HG02678 (cell line): Measurements from ENCODE around the gene MPZL1.
A peak's percentile ranks its signal among the peaks of the same experiment; 100 is the strongest.
"Not testable (repeated sequence)": the region's sequence is repeated elsewhere in the genome, so short reads cannot be mapped to it uniquely, and the experiment has no call there.

ENCODE experiments used
- ATAC-seq: cut with Tn5 transposase; IDR thresholded peaks from one replicate; pipeline ENCODE4 v1.9.1; 2021; ENCODE audit warnings: mild to moderate bottlenecking, moderate library complexity; ENCODE audit not compliant: unreplicated experiment

MPZL1 gene

DNA sequence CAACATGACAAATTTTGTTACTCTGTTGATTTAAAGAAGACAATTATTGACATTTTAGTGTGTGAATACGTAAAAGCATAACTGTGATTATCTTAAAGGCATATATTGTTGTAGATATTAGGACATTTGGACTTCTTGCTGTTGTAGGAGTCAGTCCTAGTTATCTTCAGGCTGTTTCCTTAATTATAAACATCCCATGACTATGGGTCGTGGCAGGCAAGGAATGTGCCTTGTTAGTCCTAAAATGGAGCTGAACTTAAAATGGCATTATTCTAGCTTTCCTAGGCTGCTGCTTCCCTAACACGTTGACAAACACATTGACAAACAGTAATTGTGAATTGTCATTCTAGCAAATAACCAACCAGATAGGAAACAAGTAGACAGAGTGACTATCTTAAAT, 4.4 kb upstream of the MPZL1 start:
- no peak for ATAC-seq

DNA sequence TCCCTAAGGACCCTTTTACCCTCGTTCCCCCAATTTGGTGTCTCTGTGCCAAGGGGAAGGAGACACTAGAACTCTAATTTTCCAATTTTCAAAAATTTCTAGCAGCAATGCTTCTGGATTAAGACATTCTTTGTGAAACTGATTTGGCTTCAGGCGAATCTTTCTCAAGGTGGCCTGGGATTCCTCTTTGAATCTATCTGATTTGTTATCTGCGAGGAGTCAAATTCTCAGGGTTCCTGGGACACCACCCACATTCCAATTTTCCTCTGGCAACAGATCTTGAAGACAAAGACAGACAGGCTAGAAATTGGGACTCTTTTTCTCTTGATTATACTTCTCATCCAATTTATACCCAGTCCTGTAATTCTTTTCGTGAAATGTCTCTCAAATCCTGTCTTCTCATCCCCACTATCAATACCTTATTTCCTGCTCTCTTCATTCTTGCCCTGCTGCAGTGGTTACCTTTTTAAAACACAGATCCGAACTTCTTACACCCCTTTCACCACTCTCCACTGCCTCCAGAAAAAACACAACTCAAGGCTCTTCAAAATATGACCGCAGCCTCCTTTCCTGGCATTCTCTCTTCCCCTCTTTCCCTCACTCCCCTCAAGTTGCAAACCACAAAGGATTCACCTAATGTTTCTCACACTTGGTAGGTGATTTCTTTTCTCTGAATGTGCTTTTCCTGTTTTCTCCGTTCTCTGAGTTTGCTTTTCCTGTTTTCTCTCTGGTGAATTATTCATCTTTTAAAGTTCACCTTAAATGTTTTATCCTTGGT, 2.7 kb upstream of the MPZL1 start:
- no peak for ATAC-seq

- not testable (repeated sequence) for ATAC-seq
Measured at GRCh38 chr1:167719715-167720421, 1.9 kb upstream of the MPZL1 start.

GRCh38 chr1:167720965-167721616, 691 bp upstream of the MPZL1 start:
- no peak for ATAC-seq

- ATAC-seq, result peak; percentile 29
Measured at GRCh38 chr1:167722152-167722869, 529 bp downstream of the MPZL1 start.

GRCh38 chr1:167722870-167723251, 1.1 kb downstream of the MPZL1 start:
- ATAC-seq, result no peak

- no peak for ATAC-seq
Measured at GRCh38 chr1:167723707-167724323, 2.0 kb downstream of the MPZL1 start.

DNA sequence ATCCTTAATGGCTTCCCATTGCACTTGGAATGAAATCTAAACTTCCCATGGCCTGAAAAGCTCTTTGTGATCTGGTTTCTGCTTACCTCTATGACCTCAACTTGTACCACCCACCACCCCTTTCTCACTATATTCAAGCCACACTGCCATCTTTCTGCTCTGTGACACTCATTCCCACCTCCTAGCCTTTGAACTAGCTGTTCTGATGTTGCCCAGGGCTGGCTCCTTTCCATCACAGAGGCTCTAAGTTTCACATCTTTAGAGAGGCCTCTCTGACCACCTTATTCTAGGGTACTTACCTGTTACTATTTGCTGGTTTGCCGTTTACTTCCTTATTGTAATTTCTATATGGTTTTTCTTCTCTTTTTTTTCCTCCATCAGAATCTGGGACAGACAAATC, 4.2 kb downstream of the MPZL1 start:
- ATAC-seq, result no peak

DNA sequence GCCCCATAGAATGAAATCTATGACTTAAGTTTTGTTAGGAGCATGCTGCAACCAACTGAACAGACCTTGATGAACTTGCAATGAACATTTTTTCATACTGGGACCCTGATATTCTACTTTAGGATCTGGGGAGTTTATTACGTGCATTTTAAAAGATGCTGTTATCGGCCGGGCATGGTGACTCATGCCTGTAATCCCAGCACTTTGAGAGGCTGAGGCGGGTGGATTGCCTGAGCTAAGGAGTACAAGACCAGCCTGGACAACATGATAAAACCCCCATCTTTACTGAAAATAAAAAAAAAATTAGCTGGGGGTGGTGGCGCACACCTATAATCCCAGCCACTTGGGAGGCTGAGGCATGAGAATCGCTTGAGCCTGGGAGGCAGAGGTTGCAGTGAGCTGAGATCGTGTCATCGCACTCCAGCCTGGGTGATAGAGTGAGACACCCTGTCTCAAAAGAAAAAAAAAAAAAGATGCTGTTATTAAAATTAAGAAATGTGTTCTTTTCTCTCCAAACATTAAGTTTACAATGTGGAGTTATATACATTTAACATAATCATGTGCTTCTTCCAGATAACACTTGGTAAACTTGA, 7.1 kb downstream of the MPZL1 start:
- no peak for ATAC-seq

DNA sequence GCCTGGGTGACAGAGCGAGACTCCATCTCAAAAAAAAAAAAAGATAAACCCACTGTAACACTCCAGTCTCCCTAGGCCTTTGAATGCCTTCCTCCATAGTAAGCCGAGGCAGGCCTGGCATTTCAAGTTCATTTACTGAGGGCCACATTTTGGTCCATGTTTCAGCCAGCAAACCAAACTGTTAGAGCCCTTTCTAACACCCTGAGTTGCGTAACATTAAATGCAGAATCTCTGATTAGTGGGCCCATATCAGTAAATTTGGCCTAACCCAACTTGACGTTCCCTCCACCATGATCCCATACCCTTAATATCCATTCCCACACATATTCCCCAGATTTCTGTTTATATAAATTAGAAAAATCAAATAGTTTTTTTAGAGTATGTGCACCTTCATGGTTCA, 12.4 kb downstream of the MPZL1 start:
- ATAC-seq, result no peak

DNA sequence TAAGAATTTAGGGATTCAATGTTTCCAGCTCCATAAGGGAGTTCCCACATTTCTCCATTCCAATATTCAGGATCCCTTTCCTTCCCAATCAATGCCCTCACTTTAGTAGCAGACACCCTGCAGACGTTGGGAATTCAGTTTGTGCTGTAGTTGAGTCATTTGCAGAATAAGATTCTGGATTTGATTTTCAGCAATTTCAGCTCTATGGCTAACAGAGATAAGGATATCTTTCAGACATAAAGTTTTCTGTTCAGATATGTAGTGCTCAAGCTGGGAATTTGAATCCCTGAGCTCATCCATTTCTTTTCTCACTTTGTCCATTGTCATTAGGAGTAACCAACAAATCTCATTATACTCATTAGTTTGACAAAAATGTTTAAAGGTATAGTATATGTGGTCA, 13.1 kb downstream of the MPZL1 start:
- no peak for ATAC-seq

- no peak for ATAC-seq
Measured at GRCh38 chr1:167737169-167737568, 15.4 kb downstream of the MPZL1 start.

DNA sequence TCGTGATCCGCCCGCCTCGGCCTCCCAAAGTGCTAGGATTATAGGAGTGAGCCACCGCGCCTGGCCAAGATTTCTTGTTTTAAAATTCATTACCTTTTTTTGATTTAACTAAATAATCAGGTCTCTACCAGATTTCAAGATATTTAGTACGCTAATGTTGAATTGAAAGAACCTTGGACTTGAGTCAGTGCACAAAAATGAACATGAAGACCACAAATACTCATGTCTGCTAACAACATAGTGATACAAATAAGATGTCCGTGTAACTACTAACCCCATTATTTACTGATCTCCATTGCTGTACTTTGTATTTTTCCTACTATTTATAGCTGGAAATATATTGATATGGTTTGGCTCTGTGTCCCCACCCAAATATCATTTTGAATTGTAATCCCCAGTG, 16.4 kb downstream of the MPZL1 start:
- no peak for ATAC-seq

GRCh38 chr1:167739752-167740151, 18.0 kb downstream of the MPZL1 start:
- no peak for ATAC-seq

- not testable (repeated sequence) for ATAC-seq
Measured at GRCh38 chr1:167741103-167741502, 19.3 kb downstream of the MPZL1 start.

DNA sequence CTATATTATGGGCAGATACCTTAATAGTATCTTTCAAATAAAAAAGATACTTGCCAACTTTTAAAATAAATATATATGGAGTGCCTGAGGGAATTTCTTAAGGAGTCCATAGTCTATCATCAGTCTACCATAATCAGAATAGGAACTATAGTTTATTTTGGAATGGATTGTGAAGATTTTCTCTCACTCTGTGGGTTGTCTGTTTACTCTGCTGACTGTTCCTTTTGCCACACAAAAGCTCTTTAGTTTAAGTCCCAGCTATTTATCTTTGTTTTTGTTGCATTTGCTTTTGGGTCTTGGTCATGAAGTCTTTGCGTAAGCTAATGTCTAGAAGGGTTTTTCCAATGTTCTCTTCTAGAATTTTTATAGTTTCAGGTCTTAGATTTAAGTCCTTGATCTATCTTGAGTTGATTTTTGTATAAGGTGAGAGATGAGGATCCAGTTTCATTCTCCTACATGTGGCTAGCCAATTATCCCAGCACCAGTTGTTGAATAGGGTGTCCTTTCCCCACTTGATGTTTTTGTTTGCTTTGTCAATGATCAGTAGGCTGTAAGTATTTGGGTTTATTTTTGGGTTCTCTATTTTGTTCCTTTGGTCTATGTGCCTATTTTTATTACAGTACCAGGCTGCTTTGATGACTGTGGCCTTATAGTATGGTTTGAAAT, 20.7 kb downstream of the MPZL1 start:
- not testable (repeated sequence) for ATAC-seq

- no peak for ATAC-seq
Measured at GRCh38 chr1:167744901-167745300, 23.1 kb downstream of the MPZL1 start.

GRCh38 chr1:167746013-167746672, 24.4 kb downstream of the MPZL1 start:
- ATAC-seq, result no peak

DNA sequence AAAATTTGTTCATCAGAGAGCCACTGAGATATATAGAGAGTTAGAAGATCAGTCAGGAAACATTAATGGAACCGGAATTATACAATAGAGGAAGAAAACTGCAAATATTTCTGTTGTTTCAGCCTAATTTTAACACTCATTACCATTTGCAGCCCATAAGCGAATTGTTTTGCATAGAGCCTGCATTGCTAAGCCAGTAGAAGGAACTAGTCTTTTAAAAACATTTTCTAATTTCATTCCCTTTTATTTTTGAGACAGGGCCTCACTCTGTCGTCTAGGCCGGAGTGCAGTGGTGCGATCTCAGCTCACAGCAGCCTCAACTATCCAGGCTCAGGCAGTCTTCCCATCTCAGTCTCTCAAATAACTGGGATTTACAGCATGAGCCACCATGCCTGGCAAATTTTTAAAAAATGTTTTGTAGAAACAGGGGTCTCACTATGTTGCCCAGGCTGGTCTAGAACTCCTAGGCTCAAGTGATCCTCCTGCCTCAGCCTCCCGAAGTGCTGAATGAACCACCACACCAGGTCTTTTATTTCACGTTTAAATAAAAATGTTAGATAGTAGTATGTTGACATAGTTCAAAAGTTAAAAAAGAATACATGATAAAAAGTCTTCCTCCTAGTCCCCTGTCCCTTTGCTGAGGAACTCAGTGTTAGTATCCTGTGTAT, 25.3 kb downstream of the MPZL1 start:
- ATAC-seq, result peak; percentile 77
